ENCODE measurements around the gene EMX1. TPM values are rescaled to one million over a fixed set of nuclear protein-coding genes. Genes with fewer than 3 reads are reported as not detected.
A peak's percentile ranks its signal among the peaks of the same experiment; 100 is the strongest.

Gene EMX1
- total RNA-seq, 1 donor from 2014 or later: 0.43 TPM

DNA sequence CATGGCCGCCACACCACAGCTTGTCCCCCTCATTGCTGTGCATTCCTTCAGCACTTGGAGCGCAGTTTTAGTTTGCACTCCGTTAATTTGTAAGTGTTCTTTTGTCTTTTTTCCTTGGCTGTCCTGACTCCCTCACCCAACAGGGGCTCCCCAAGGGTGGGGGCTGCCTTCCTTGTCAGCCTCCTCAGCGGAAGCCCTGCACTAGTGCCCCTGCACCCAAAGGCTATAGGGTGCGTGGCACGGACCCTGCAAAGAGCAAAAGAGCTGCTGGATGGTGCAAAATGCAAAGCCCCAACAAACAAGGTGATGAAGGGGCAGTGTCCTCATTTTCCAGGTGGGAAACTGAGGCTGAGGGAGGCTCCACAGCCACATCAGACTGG, 46.8 kb downstream of the EMX1 start:
- DNase-seq (ENCODE audit: low spot score): no peak
- H3K4me1 ChIP-seq: peaks cover 29% of the 10 kb centered on the region
- H4K20me1 ChIP-seq (ENCODE audit: low read depth): no peaks in the 10 kb centered on the region
- H3K4me2 ChIP-seq: no peak overlapping the region
- peaks cover 11% of the 10 kb centered on the region for H3K4me1 Mint-ChIP-seq
- peaks cover 3% of the 10 kb centered on the region for H3K36me3 Mint-ChIP-seq
- no peaks in the 10 kb centered on the region for H3K9me3 ChIP-seq (ENCODE audit: low read depth)
- no peak overlapping the region for H3K4me3 Mint-ChIP-seq
- no peak overlapping the region for H3K9ac ChIP-seq
- H3K9me3 Mint-ChIP-seq: peaks cover 2% of the 10 kb centered on the region
- no peaks in the 10 kb centered on the region for H3K27me3 ChIP-seq
- H3K27ac Mint-ChIP-seq: peak overlapping the region; percentile 86
- TF ChIP-seq EZH2phosphoT487 (IDR thresholded peaks at IDR 0.05): no peak
- TF ChIP-seq EZH2 (IDR thresholded peaks at IDR 0.05): no peak
- no peak for TF ChIP-seq CTCF (IDR thresholded peaks at IDR 0.05)
- H3F3A ChIP-seq (ENCODE audit: low read depth): peaks cover 5% of the 10 kb centered on the region
- no peak overlapping the region for H3K27ac ChIP-seq
- H3K36me3 ChIP-seq: no peaks in the 10 kb centered on the region
- H3K27me3 Mint-ChIP-seq (ENCODE audit: insufficient read depth, low read depth): peaks cover 5% of the 10 kb centered on the region
- H3K4me3 ChIP-seq: no peak overlapping the region
- H3K79me2 ChIP-seq (ENCODE audit: low read depth): no peaks in the 10 kb centered on the region
- no peak overlapping the region for H2AFZ ChIP-seq (replicated peaks)

- H3K4me3 ChIP-seq: no peak overlapping the region
- Mint-ChIP-seq H3K27me3 (ENCODE audit: insufficient read depth, low read depth) (peaks cover 6% of the 10 kb centered on the region), H3K36me3 (peaks cover 3% of the 10 kb centered on the region), H3K4me1 (peaks cover 11% of the 10 kb centered on the region), H3K9me3 (peaks cover 2% of the 10 kb centered on the region), H3K4me3 (no peak overlapping the region), H3K27ac (no peak overlapping the region)
- H3K79me2 ChIP-seq (ENCODE audit: low read depth): no peaks in the 10 kb centered on the region
- no peaks in the 10 kb centered on the region for H3K36me3 ChIP-seq
- no peak overlapping the region for H2AFZ ChIP-seq (replicated peaks)
- no peak overlapping the region for H3K4me2 ChIP-seq
- peaks cover 5% of the 10 kb centered on the region for H3F3A ChIP-seq (ENCODE audit: low read depth)
- TF ChIP-seq CTCF (IDR thresholded peaks at IDR 0.05) (no peak), EZH2 (IDR thresholded peaks at IDR 0.05) (no peak), EZH2phosphoT487 (IDR thresholded peaks at IDR 0.05) (no peak)
- H3K9me3 ChIP-seq (ENCODE audit: low read depth): no peaks in the 10 kb centered on the region
- H3K4me1 ChIP-seq: peaks cover 29% of the 10 kb centered on the region
- DNase-seq (ENCODE audit: low spot score): no peak
- H3K9ac ChIP-seq: no peak overlapping the region
- no peak overlapping the region for H3K27ac ChIP-seq
- H4K20me1 ChIP-seq (ENCODE audit: low read depth): no peaks in the 10 kb centered on the region
- no peaks in the 10 kb centered on the region for H3K27me3 ChIP-seq
These were observed 47.7 kb downstream of the EMX1 start for GRCh38 chr2:72965016-72965415.

GRCh38 chr2:72965770-72966450, 48.6 kb downstream of the EMX1 start:
- Histone ChIP-seq H4K20me1 (ENCODE audit: low read depth) (no peaks in the 10 kb centered on the region), H3K9ac (no peak overlapping the region), H3K4me3 (no peak overlapping the region), H2AFZ (replicated peaks) (no peak overlapping the region), H3K36me3 (no peaks in the 10 kb centered on the region), H3F3A (ENCODE audit: low read depth) (peaks cover 5% of the 10 kb centered on the region), H3K4me2 (no peak overlapping the region), H3K27me3 (no peaks in the 10 kb centered on the region), H3K79me2 (ENCODE audit: low read depth) (no peaks in the 10 kb centered on the region), H3K4me1 (peaks cover 26% of the 10 kb centered on the region), H3K9me3 (ENCODE audit: low read depth) (no peaks in the 10 kb centered on the region), H3K27ac (no peak overlapping the region)
- no peak for DNase-seq (ENCODE audit: low spot score)
- peaks cover 3% of the 10 kb centered on the region for H3K36me3 Mint-ChIP-seq
- peaks cover 9% of the 10 kb centered on the region for H3K27me3 Mint-ChIP-seq (ENCODE audit: insufficient read depth, low read depth)
- H3K4me1 Mint-ChIP-seq: peaks cover 9% of the 10 kb centered on the region
- no peak overlapping the region for H3K27ac Mint-ChIP-seq
- H3K4me3 Mint-ChIP-seq: no peak overlapping the region
- TF ChIP-seq EZH2 (IDR thresholded peaks at IDR 0.05): no peak
- TF ChIP-seq EZH2phosphoT487 (IDR thresholded peaks at IDR 0.05): no peak
- TF ChIP-seq CTCF (IDR thresholded peaks at IDR 0.05): no peak
- H3K9me3 Mint-ChIP-seq: no peaks in the 10 kb centered on the region
